C1 segment of cervical spinal cord (tissue), 14 donors: ENCODE measurements around the gene PJA1.

Experiments
- DNase-seq, 14 donors: peaks; one replicate each; lab custom pipeline; 2025; lab: John Stamatoyannopoulos, UW

Gene PJA1

DNA sequence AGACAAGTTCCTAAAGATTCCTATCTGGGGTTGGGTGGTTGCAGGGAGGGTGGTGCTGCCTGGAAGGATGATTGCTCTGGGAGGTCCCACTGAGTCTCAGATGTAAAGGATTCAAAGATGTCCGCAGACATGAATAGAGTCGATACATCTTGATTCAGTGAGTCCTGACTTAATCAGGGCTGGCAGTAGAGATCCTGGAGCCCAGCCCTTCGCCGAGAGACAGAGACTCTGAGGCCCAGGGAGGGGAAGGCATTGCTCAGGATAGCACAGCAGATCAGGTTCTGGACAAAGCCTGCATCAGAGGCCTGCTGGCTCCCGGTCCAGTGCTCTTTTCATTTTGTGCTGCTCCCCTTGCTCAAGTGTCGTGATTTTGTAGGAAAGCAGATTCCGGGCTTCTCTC, 21.7 kb downstream of the PJA1 start:
- DNase-seq = no peak

DNA sequence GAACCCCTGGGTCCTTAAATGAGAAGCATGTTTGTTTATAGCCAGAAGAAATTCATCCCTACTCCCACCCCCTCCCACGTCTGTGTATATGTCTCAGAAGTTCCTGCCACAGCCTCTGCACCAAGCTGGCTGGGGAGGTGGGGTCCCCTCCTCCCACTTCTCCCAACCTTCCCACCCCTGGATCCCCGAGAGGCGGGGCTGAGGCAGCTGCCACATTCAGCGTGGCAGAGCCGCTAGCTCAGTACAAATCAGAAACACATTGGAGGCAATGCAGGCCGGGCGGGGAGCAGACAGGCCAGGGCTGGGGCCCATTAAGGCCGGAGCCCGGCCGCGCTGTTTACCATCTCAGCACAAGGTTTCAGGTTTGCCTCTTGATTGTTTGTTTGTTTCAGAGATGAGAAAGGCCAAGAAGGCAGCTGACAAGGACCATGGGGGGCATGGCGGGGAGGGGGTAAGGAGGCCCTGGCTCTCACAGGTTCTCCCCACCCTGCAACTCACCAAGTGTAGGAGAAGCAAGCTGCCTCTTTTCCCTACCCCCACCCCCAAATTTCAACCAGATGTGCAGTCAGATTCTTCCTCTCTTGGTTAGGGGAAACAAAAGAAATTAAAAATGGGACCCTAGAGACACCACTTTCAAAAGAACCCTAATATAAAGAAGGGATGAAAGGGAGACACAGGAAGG, 22.3 kb downstream of the PJA1 start:
- no peak for DNase-seq

DNA sequence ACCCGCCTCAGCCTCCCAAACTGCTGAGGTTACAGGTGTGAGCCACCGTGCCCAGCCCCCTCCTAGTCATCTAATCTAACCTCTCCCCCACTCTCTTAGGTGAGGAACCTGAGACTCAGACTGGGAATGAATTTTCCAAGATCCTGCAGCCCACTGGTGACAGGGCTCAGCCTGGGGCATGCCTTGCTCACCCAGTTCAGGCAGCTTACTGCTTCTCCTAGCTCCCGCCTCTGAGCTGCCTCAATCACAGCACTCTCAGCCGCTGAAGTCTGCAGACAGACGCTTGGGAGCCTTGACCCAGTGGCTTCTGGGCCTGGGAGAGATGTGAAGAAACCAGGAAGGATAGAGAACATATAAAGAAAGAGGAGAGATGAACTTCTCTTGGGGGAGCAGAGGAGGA, 24.4 kb downstream of the PJA1 start:
- no peak for DNase-seq

DNA sequence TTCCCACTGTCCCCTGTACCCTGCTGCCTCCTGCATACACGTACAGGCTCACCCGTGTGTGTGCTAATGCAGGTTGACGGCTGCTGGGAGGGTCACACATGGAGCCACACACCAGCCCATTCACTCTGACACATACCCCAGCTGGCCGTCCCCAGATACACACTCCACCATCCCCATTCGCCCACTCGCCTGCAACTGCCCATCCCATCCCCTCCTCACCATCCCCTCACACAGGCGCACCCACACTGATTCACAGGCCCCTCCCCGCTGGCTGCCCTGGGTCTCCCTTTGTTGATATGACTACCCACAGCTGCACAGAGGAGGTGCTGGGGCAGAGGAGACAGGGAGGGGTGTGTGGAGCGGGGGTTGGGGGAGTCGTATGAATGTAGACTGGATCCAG, 25.7 kb downstream of the PJA1 start:
- DNase-seq = no peak

DNA sequence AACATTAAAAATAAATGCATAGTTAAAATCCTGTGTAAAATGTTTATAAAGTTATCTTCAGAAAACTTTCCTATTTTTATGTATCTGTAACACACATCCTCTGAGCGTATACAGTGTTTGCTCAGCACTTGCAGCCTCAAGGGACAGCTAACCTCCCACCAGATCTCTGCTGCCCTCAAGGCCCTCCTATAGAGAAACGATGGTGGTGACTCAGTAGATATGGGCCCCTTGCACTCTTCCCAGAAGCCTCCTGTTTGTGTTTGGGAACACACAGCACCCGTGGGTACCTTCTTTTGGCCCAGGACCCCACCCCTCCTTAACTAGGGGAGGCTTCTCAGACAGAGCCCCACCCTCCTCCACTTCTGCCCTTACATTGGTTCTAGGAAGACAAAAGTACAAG, 26.7 kb downstream of the PJA1 start:
- no peak for DNase-seq

DNA sequence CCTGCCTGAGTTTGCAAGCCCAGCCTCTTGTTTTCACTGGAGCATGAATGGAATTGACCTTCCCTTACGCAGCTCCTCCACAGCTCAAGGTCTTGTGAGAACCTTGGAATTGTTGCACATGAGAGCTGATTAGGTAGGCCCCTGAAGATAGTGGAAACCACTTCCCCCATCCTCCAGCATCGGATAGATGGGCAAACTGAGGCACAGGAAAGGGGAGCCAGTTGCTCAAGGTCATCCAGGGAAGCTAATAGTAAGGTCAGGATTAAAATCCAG, 27.2 kb downstream of the PJA1 start:
- no peak for DNase-seq

DNA sequence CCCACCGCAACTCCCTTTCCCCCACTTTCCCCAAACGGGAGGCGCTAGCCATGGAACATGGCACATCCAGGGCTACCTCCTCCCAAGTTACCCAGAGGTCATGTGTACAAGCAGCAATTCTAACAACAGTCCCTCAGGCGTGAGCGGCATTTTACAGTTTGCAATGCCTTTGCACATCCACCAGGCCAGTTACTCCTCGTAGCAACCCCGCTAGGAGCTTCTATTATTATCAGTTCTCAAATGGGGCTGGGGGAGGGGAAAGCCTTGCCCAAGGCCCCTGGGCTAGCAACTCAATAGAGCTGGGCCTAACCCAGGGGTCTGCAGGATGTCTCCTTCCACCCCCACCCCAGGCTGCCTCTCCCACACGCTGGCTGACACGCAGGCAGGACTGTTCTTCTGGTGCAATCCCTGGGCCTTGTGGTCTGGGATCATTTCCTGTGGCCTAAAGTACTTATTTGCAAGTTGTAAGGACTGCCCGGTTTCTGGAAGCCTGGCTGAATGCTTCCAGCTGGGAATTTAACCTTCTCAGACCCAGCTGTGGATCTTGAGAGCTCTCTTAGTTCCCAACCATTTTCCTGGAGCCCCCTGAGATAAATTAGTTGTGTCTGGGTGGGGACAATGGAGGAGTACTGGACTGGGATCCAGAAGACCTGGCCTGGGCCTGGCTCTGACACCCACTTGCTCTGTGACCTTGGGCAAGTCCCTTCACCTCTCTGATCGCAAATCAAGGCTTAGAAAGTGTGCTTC, 27.7 kb downstream of the PJA1 start:
- no peak for DNase-seq

DNA sequence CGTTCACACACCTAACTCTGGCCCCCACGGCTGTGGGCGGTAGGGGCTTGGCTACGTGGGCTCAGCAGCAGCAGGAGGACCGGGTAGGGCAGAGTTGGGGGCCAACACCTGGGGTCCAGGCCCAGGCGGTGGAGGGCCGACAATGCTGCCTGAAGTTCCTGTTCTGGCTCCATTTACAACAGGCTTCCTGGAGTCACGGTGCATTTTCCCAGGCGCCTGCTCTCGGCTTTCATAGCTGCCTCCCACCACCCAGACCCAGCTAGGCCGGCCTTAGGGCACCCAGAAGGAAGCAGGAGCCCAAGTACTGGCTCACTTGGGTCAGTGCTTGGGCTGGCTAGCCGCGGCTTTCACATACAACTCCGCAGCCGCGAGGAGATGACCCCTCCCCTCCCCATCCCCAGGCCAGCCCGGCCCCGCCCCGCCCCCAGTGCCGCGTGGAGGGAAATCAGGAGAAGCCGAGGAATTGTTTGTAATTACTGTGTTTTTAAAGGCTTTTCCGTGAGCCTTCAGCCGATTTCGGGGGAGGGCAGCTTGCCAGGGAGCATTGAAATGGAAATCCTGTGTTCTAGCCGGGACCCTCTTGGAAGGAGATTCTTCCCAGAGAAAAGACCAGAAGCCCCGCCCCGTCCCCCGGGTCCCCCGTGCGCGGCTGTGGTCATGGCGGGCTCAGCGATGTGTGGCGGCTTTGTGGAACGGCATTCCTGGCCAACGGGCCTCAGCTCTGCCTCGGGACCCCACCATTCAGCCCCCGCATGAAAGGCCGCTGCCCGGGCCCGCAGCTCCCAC, 28.5 kb downstream of the PJA1 start:
- DNase-seq = peak in 2 of 14 donors; percentile 3

DNA sequence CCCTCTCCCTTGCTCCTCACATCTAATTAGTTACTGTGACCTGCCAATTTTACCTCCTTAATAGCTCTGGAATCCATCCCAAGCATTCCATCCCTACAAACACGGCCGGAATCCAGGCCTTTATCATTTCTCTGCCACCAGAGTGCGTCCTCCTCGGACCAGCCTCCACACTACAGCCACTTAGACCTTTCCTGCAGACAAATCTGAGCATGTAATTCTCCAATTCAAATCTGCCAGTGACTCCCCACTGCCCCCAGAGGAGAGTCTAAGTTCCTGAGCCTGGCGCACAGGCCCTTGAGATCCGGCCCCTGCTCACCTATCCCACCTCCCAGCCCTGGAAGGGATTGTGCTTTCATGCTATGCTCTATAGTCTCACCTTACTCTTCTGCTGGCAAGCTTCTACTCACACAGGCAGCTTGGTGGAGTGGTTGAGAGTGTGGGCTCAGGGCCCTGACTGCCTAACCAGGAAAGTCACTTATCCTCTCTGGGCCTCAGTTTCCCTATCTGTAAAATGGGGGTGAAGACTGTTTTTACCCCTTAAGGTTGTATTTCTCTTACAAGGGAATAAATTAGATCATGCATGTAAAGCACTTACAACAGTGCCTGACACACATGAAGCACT, 31.2 kb downstream of the PJA1 start:
- peak in 1 of 14 donors; percentile 4 for DNase-seq

DNA sequence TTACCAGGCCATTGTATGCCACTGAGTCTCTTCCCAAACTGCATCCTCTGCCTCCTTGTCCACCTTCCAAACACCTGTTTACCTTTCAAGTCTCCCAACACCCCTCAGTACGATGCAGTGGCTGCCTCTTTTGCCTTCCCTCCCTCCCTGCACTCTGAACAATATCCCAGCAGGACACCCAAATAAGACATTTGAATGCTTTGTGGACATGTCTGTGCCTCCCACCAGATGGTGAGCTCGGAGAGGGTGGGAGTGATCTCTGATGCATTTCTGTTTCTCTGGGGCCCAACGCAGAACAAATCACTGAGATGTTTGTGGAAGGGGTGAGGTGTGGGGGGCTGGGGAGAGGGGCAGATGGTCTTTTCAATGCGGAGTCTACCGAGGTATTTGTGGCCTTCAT, 33.4 kb downstream of the PJA1 start:
- DNase-seq = no peak

DNA sequence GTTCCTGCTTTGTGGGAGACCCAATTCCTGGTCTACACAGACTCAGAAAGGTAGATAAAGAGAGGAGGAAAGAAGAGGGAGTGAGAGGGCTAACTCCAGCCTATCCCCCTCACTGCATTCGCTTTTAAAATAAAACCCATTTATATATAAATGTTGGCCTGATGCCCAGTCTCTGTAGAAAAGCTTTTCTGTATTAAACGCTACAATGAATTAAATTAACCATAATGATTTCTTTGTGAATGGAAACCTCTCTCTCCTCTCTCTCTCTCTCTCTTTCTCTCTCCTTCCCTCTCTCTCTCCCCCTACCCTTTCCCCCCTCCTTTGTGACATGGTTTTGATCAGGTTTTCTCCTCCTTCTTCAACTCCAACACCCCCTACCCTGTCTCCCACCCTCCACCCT, 34.8 kb downstream of the PJA1 start:
- no peak for DNase-seq

DNA sequence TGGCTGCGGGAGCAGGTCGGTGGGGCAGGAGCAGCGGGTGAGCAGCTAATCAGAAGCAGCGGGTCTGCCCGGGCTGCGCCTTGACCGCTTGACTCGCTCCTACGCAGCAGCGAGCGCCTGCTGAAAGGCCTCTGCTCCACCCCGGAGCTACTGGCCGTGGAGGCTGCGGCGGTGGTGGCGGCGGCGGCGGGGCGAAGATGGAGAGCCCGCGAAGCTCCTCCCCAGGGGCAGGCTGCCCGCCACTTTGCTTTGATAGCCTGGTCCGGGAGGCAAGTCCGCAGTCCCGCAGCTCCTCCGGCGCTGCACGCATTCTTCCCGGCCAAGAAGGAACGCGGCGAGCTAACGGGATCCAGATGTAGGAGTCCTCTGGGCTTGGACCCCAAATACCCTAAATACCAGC, 36.7 kb downstream of the PJA1 start:
- DNase-seq = peak in 2 of 14 donors; percentile 7 to 27

DNA sequence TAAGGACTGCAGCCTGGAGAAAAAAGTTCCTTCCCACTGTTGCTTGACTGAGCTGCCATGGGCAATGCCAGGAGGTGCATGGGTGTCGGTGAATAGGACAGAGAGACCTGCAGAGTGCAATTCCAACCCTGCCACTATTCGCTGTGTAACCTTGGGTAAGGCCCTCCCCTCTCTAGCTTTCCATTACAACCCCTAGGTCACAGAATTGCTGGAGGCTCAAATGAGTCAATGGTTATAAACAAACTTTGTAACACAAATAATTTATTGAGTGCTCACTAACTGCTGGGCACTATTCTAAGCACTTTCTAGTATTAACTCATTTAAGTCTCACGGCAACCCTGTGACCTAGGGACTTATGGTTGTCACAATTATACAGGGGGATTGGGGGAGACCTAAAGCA, 37.8 kb downstream of the PJA1 start:
- no peak for DNase-seq

DNA sequence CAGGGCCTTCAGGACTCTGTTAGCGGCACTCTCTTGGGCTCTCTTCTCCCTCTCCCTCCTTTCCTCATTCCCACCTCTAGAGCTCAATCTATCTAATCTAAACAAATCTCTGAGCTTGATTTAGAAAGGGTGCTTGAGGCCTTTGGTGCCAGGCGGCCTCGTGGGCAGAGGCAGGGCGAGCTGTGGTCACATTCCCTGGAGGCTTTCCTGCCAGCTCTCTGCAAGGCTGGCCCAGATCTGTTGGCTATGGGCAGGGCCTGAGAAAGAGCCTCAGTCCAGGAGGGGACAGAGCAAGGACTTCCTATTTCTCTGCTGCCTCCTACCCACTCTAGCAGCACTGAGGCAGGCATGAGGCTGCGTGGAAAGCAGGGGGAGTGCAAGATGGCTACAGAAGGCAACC, 38.6 kb downstream of the PJA1 start:
- no peak for DNase-seq

DNA sequence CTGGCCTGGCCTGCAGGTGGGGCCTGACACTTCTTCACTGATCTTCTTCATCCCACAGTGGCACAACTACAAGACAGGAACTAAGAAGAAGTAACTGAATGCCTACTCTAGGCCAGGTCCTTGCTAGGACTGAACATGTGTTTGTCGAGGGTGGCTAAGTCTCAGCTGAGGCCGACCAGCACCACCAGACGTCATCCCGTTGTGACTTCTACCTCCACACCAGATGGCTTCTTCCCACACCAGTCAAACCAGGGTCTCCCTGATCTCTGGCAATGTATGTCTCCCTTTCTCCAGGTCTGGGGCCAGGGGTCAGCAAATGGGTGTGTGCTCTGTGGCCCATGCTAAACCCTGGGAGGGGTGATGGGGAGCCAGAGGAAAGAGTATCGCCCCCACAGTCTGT, 40.2 kb downstream of the PJA1 start:
- DNase-seq = no peak

DNA sequence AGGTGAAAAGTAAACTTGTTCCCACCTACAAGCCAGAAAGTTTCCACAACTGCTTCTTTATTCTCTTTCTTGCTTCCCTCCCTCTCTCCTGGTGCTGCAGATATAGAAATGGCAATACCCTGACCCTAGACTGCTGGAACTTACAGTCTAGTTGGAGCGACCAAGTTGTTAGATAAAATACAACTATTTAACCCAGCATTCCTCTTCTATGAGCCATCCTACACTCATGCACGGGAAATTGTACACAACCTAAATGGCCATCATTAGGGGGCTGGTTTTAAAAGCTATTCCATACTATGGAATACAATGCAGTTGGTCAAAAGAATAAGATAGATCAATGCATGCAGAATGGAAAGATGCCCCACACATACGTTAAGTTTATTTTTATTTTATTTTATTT, 41.1 kb downstream of the PJA1 start:
- DNase-seq = no peak

DNA sequence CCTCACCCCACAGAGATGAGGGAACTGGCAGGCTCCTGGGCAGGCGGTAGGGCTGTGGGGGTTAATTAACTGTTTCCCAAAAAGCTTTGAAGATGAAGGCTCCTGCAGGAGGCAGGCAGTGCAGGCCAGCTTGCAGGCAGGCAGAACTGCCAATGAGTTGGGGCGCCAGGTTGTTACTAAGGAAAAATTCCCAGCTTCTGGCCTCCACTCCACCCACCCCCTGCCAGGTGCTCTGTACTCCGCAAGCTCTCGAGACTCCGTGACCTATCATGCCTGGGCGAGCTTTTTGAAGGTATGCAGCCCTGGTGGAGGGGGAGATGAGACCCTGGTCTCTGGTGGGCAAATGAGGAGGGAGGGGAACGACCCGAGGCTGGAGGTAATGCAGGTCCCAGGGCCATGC, 41.8 kb downstream of the PJA1 start:
- DNase-seq = no peak

DNA sequence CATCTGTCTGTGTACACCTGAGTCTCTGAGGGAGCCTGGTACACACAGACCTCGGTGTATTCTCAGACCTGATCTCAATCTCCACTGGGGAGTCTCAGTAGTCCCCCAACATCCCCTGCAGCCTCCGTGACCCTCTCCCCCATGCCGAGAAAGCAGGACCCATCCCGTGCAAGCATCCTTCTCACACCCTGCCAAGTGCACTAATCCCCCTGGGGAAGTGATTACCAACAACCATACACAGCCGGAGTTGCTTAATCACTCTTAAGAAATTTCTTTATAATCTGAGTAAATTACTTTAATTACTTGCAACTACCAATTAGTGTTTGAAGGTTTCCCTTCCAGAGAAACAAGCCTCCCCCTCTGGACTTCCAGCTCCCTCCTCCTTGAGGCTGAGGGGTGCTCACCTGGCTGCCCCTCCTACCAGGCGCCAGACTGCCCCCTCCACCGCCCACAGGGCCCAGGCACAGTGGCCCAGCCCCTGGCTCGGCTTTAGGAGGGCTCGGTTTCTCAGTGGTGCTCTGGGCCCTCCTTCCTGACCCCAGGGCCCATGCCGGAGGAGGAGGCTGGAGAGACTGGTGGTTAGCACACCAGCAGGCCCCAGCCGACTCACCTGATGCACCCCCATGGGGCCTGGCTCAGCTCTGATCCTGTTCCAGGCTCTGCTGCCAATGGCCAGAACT, 43.8 kb downstream of the PJA1 start:
- no peak for DNase-seq

DNA sequence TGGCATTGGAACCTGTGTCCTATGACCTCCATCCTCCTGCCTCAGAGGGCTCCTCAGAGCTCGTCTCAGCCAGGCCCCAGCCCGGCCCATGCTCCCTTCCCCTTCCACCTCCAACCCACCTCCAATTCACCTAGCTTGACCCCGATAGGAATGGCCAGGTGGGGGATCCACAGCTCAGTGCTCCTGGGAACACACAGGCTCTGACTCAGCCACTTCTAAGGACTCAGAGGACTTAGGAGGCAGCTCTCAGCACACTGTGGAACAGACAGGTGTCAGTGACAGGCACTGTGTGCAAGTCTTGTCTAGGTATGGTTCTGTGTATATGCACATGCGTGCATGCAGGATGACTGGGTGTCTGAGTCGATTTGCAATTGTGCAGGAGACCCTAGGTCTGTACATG, 44.8 kb downstream of the PJA1 start:
- no peak for DNase-seq

DNA sequence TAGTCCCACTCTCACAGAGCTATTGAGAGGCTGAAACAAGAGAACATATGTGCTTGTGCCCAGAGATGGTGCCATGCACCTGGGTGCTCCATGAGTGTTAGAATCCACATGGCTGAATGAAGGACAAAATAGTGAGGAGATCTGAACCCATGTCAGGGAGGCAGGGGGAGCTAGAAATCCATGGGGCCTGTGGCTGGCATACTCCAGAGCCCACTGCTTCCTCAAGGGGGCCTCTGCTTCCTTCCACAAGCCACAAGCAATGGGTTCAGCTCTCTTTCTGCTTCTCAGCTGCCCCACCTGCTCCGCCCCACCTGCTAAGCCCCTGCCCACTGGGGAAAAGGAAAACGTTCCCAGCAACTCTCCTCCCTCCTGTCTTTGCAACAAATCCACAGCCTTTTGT, 46.1 kb downstream of the PJA1 start:
- DNase-seq = no peak

DNA sequence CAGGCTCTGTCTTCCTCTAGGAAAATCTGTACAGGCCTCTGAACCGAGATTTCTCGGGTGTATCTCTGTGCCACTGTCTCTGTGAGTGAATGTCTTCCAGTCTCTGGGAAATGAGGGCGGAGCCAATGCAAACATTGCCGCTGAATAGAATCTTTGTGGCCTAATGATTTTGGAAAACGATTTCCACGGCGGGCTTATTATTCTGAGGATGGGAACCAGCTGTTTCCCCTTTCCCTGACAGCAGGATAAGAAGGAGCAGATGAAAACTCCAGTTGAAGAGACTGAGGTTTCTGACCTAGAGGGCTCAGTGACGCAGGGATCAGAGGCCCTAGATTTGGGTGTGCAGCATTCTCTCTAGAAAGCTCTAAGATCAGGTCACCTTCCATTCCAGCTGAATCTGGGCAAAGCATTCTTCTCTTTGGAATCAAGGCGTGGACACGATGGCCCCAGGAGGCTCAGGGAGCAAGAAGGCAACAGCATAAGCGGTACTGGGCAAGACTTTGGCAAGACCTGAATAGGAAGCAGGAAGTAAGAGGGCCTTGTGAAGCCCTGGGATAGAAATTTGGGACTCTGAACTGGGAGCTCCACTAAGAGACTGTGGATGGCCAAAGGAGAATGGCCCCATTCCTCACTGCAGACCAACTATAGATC, 47.3 kb downstream of the PJA1 start:
- DNase-seq = no peak
